H9 (cell line): ENCODE measurements around the gene TMEM178B. TPM values are rescaled to one million over a fixed set of nuclear protein-coding genes. Genes with fewer than 3 reads are reported as not detected.

Experiments used
- DNase-seq: peaks from one replicate; pipeline ENCODE4 v3.0.0-alpha.2; 2017
- H2AFZ ChIP-seq: one replicate; pipeline ENCODE4 v1.6.1; 2013; ENCODE audit warnings: mild to moderate bottlenecking, low read length, control low read depth, moderate library complexity
- H2AK5ac ChIP-seq: 2 replicates; pipeline ENCODE4 v1.6.1; 2013; ENCODE audit warnings: low read length, control low read depth, mixed read lengths; ENCODE audit not compliant: insufficient read length
- H2BK120ac ChIP-seq: one replicate; pipeline ENCODE4 v1.6.1; 2013; ENCODE audit warnings: low read depth, mild to moderate bottlenecking, low read length, control low read depth, inconsistent platforms; ENCODE audit not compliant: poor library complexity, severe bottlenecking
- H2BK12ac ChIP-seq: 2 replicates; pipeline ENCODE4 v1.6.1; 2013; ENCODE audit warnings: low read length, control low read depth, mixed read lengths, low read depth; ENCODE audit not compliant: insufficient read length
- H2BK15ac ChIP-seq: 2 replicates; pipeline ENCODE4 v1.6.1; 2013; ENCODE audit warnings: low read depth, low read length, control low read depth
- H2BK20ac ChIP-seq: one replicate; pipeline ENCODE4 v1.6.1; 2013; ENCODE audit warnings: low read depth, mild to moderate bottlenecking, low read length, control low read depth, inconsistent platforms; ENCODE audit not compliant: poor library complexity, severe bottlenecking
- H2BK5ac ChIP-seq: 2 replicates; pipeline ENCODE4 v1.6.1; 2013; ENCODE audit warnings: low read length, control low read depth, mixed read lengths; ENCODE audit not compliant: insufficient read length
- H3K14ac ChIP-seq: 2 replicates; pipeline ENCODE4 v1.6.1; 2013; ENCODE audit warnings: low read length, control low read depth; ENCODE audit not compliant: insufficient read depth
- H3K18ac ChIP-seq: 2 replicates; pipeline ENCODE4 v1.6.1; 2013; ENCODE audit warnings: low read depth, mild to moderate bottlenecking, mixed read lengths, low read length, control low read depth; ENCODE audit not compliant: insufficient read length
- H3K23ac ChIP-seq: 2 replicates; pipeline ENCODE4 v1.6.1; 2013; ENCODE audit warnings: low read length, control low read depth, mixed read lengths, low read depth; ENCODE audit not compliant: insufficient read length
- H3K23me2 ChIP-seq: 2 replicates; pipeline ENCODE4 v1.6.1; 2013; ENCODE audit warnings: low read depth, mild to moderate bottlenecking, mixed read lengths, low read length, control low read depth; ENCODE audit not compliant: insufficient read length, poor library complexity, severe bottlenecking
- H3K27ac ChIP-seq: 2 replicates; pipeline ENCODE4 v1.5.1; 2013; ENCODE audit warnings: low read length, control low read depth, mixed read lengths, low read depth; ENCODE audit not compliant: insufficient read length
- H3K27me3 ChIP-seq: 2 replicates; pipeline ENCODE4 v1.6.1; 2013; ENCODE audit warnings: low read length, control low read depth, inconsistent platforms; ENCODE audit not compliant: insufficient read depth
- H3K4ac ChIP-seq: 2 replicates; pipeline ENCODE4 v1.6.1; 2013; ENCODE audit warnings: low read depth, mild to moderate bottlenecking, control low read depth, inconsistent platforms, low read length, moderate library complexity
- H3K4me1 ChIP-seq: 2 replicates; pipeline ENCODE4 v1.6.1; 2013; ENCODE audit warnings: low read length, control low read depth, inconsistent platforms; ENCODE audit not compliant: insufficient read depth
- H3K4me2 ChIP-seq: 2 replicates; pipeline ENCODE4 v1.6.1; 2013; ENCODE audit warnings: low read length, control low read depth, mixed read lengths; ENCODE audit not compliant: insufficient read length, insufficient read depth
- H3K56ac ChIP-seq: 2 replicates; pipeline ENCODE4 v1.6.1; 2013; ENCODE audit warnings: low read depth, mild to moderate bottlenecking, mixed read lengths, low read length, control low read depth; ENCODE audit not compliant: insufficient read length
- H3K79me1 ChIP-seq: 2 replicates; pipeline ENCODE4 v1.6.1; 2013; ENCODE audit warnings: low read depth, mild to moderate bottlenecking, moderate library complexity, low read length, control low read depth, inconsistent platforms; ENCODE audit not compliant: insufficient read depth, poor library complexity, severe bottlenecking
- H3K79me2 ChIP-seq: 2 replicates; pipeline ENCODE4 v1.6.1; 2013; ENCODE audit warnings: low read length, control low read depth, inconsistent platforms; ENCODE audit not compliant: insufficient read depth
- H3K9ac ChIP-seq: 2 replicates; pipeline ENCODE4 v1.6.1; 2013; ENCODE audit warnings: low read length, control low read depth, mixed read lengths; ENCODE audit not compliant: insufficient read length; ENCODE audit errors: extremely low read depth
- H3K9me3 ChIP-seq: one replicate; pipeline ENCODE4 v1.6.1; 2013; ENCODE audit warnings: low read depth, low read length, inconsistent platforms; ENCODE audit not compliant: control insufficient read depth
- H3T11ph ChIP-seq: one replicate; pipeline ENCODE4 v1.6.1; 2013; ENCODE audit warnings: mild to moderate bottlenecking, low read length, control low read depth, inconsistent platforms
- H4K20me1 ChIP-seq: one replicate; pipeline ENCODE4 v1.6.1; 2013; ENCODE audit not compliant: control insufficient read depth, insufficient read length, insufficient read depth
- H4K5ac ChIP-seq: 2 replicates; pipeline ENCODE4 v1.6.1; 2013; ENCODE audit warnings: low read depth, mild to moderate bottlenecking, mixed read lengths, low read length, control low read depth; ENCODE audit not compliant: insufficient read length
- H4K8ac ChIP-seq: replicated peaks from 2 replicates; pipeline ENCODE4 v1.6.1; 2013; ENCODE audit warnings: low read length, control low read depth, mixed read lengths, low read depth; ENCODE audit not compliant: insufficient read length
- H4K91ac ChIP-seq: 2 replicates; pipeline ENCODE4 v1.6.1; 2013; ENCODE audit warnings: low read depth, mild to moderate bottlenecking, moderate library complexity, mixed read lengths, low read length, control low read depth; ENCODE audit not compliant: insufficient read length
- H3K27ac Mint-ChIP-seq, 3 experiments: 2 replicates in 2 of 3; 3 replicates in 1 of 3; pipeline ENCODE4 v1.8.0; 2020 to 2021; ENCODE audit warnings: mixed read lengths in 3 of 3, mild to moderate bottlenecking in 1 of 3, moderate library complexity in 1 of 3
- H3K27me3 Mint-ChIP-seq: 2 replicates; pipeline ENCODE4 v1.8.0; 2021; ENCODE audit warnings: low read depth, mild to moderate bottlenecking, moderate library complexity, mixed read lengths
- H3K36me3 Mint-ChIP-seq, 3 experiments: 2 replicates in 2 of 3; 3 replicates in 1 of 3; pipeline ENCODE4 v1.8.0; 2020 to 2021; ENCODE audit warnings: low read depth in 3 of 3, mixed read lengths in 3 of 3; ENCODE audit not compliant: insufficient read depth in 1 of 3
- H3K4me1 Mint-ChIP-seq, 2 experiments: 2 replicates each; pipeline ENCODE4 v1.8.0; 2020; ENCODE audit warnings: mixed read lengths in 2 of 2
- H3K4me3 Mint-ChIP-seq, 2 experiments: 2 replicates in 1 of 2; 3 replicates in 1 of 2; pipeline ENCODE4 v1.8.0; 2020 to 2021; ENCODE audit warnings: mild to moderate bottlenecking in 2 of 2, mixed read lengths in 2 of 2, moderate library complexity in 1 of 2
- H3K9me3 Mint-ChIP-seq, 2 experiments: 2 replicates in 1 of 2; 3 replicates in 1 of 2; pipeline ENCODE4 v1.8.0; 2020; ENCODE audit warnings: mild to moderate bottlenecking in 2 of 2, mixed read lengths in 2 of 2, moderate library complexity in 1 of 2
- WGBS: extraction: QIAGEN DNeasy Blood & Tissue Kit; methylation state at CpG from one replicate; pipeline ENCODE4 v1.1.7; 2013; ENCODE audit warnings: missing lambda C conversion rate, low lambda C conversion rate, mixed read lengths; ENCODE audit not compliant: insufficient read length; ENCODE audit errors: extremely low coverage; 5-methylcytosine and 5-hydroxymethylcytosine counted together
- total RNA-seq: library from RNA; stranded (reverse); gene quantifications from 2 replicates; pipeline ENCODE4 v1.2.1, GENCODE V29; 2021
- TF ChIP-seq, protein P1 (sequence below): fragments of 200-600 bp; sonication (generic); conservative IDR thresholded peaks from 3 replicates; pipeline ENCODE4 v1.8.0; 2021; ENCODE audit warnings: antibody characterized with exemption, mild to moderate bottlenecking

Gene TMEM178B
- total RNA-seq, 1 experiment from 2014 or later = 11.3 TPM

DNA sequence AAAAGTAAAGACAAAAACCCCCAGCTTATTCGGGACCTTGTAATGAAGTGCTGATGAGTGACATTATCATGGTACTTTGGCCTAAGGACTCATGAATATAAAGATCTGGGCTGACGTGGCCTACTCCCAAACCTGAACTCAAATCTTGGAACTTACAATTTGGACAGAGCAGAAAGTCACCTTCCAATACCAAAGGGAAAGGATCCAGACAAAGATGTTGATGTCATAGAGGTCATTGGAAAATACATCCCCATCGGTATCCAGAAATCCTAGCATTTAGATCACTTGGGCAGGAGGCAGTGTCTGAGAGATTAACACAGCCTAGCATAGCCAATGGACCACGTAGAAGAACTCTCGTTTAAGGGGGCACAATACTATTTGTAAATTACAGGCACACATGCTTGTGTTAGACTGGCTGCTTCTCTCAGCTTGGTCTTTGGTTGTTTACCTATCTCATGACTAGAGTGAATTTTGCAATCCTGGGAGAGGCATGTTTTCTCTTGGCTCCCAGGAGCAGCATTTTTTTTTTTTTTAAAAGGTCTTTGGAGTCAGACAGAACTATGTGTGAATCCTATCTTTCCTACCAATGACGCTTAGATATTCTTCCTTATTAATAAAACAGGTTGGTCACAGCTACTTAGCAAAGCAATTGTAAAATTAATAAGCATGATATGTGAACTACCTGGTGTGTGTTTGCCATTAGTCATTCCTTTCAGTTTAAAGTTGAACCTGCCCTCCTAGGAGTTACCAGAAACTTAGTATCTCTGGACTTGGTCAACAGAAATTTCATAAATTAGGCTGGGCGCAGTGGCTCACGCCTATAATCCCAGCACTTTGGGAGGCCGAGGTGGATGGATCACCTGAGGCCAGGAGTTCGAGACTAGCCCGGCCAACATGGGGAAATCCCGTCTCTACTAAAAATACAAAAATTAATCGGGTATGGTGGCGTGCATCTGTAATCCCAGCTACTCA is 31.4 kb upstream of the TMEM178B start:
- no peak overlapping the region for H3K14ac ChIP-seq
- H3K27me3 Mint-ChIP-seq = no peaks in the 10 kb centered on the region
- no peak overlapping the region for H2BK20ac ChIP-seq
- H3K9ac ChIP-seq = no peak overlapping the region
- no peak overlapping the region for H4K5ac ChIP-seq
- TF ChIP-seq, protein P1, sequence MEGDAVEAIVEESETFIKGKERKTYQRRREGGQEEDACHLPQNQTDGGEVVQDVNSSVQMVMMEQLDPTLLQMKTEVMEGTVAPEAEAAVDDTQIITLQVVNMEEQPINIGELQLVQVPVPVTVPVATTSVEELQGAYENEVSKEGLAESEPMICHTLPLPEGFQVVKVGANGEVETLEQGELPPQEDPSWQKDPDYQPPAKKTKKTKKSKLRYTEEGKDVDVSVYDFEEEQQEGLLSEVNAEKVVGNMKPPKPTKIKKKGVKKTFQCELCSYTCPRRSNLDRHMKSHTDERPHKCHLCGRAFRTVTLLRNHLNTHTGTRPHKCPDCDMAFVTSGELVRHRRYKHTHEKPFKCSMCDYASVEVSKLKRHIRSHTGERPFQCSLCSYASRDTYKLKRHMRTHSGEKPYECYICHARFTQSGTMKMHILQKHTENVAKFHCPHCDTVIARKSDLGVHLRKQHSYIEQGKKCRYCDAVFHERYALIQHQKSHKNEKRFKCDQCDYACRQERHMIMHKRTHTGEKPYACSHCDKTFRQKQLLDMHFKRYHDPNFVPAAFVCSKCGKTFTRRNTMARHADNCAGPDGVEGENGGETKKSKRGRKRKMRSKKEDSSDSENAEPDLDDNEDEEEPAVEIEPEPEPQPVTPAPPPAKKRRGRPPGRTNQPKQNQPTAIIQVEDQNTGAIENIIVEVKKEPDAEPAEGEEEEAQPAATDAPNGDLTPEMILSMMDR = no peak
- no peak overlapping the region for H2BK12ac ChIP-seq
- peaks cover 3 to 8% of the 10 kb centered on the region in 2 experiments; a peak in 2 of 4 replicates for H3K4me1 Mint-ChIP-seq
- H3K4me2 ChIP-seq = no peak overlapping the region
- H3K23me2 ChIP-seq = no peaks in the 10 kb centered on the region
- H3K23ac ChIP-seq = no peak overlapping the region
- H3K4ac ChIP-seq = no peak overlapping the region
- H3K9me3 Mint-ChIP-seq = peaks cover 0 to 3% of the 10 kb centered on the region in 2 experiments; a peak in 2 of 5 replicates
- H3K27ac Mint-ChIP-seq = peak overlapping the region in 1 of 3 experiments; percentile 4; a peak in 1 of 7 replicates
- H3K4me3 Mint-ChIP-seq = no peak overlapping the region
- H3K18ac ChIP-seq = no peak overlapping the region
- H3K56ac ChIP-seq = no peak overlapping the region
- H2BK15ac ChIP-seq = no peak overlapping the region
- no peaks in the 10 kb centered on the region for H3K4me1 ChIP-seq
- no peaks in the 10 kb centered on the region for H3K27me3 ChIP-seq
- H4K8ac ChIP-seq = no peak overlapping the region
- no peak overlapping the region for H2AFZ ChIP-seq
- no peak for DNase-seq
- no peaks in the 10 kb centered on the region for H3K79me1 ChIP-seq
- WGBS = no CpG with 5 or more reads among the region's 14 CpGs
- H3K36me3 Mint-ChIP-seq = no peaks in the 10 kb centered on the region
- no peak overlapping the region for H3K27ac ChIP-seq
- H3T11ph ChIP-seq = no peak overlapping the region
- H4K91ac ChIP-seq = no peak overlapping the region
- H3K79me2 ChIP-seq = no peaks in the 10 kb centered on the region
- no peak overlapping the region for H2AK5ac ChIP-seq
- H2BK120ac ChIP-seq = no peak overlapping the region
- no peaks in the 10 kb centered on the region for H4K20me1 ChIP-seq
- H2BK5ac ChIP-seq = no peak overlapping the region
- H3K9me3 ChIP-seq = no peaks in the 10 kb centered on the region
